ENCODE data around the gene MALT1.

- TF ChIP-seq CTCF (conservative IDR thresholded peaks at IDR 0.05) (no peak), EZH2 (IDR thresholded peaks at IDR 0.05; ENCODE audit: low read depth) (no peak)
These were observed at the start of gene MALT1 for GRCh38 chr18:58671111-58671631.
